HEK293 (cell line): Measurements from ENCODE around the gene PRRT2.

Source experiments
- CTCF ChIA-PET: fragments of 350-600 bp; formaldehyde crosslinking; extraction: SDS; loops from one replicate; lab custom pipeline; 2021; ENCODE audit warnings: antibody characterized with exemption; lab: Yijun Ruan, JAX
- POLR2A ChIA-PET: fragments of 300-600 bp; formaldehyde crosslinking; extraction: SDS; loops from one replicate; lab custom pipeline; 2020; ENCODE audit warnings: antibody characterized with exemption, inconsistent platforms; lab: Yijun Ruan, JAX
- H3K27ac ChIP-seq: fragments of 200-500 bp; sonication (Bioruptor generic); 2 replicates; pipeline ENCODE4 v1.5.1; 2014; ENCODE audit warnings: low read depth, low read length, control low read depth, inconsistent platforms; ENCODE audit errors: extremely low read depth
- H3K36me3 ChIP-seq, 2 experiments: fragments of 200-500 bp in 1 of 2; sonication (Bioruptor generic) in 1 of 2; 1 replicate in 1 of 2; 2 replicates in 1 of 2; pipeline ENCODE4 v1.5.1; 2014 to 2017; ENCODE audit warnings: inconsistent platforms in 2 of 2, low read length in 2 of 2; ENCODE audit not compliant: control insufficient read depth in 2 of 2, insufficient read depth in 1 of 2
- H3K4me1 ChIP-seq: fragments of 200-500 bp; sonication (Bioruptor generic); 2 replicates; pipeline ENCODE4 v1.5.1; 2014; ENCODE audit warnings: mild to moderate bottlenecking, low read length, inconsistent platforms; ENCODE audit not compliant: control insufficient read depth, insufficient read depth
- H3K4me3 ChIP-seq: 2 replicates; pipeline ENCODE4 v1.5.1; 2011; ENCODE audit warnings: low read depth, mild to moderate bottlenecking, control low read depth, low read length, moderate library complexity
- H3K9me3 ChIP-seq: fragments of 200-500 bp; sonication (Bioruptor generic); 2 replicates; pipeline ENCODE4 v1.5.1; 2014; ENCODE audit warnings: low read depth, low read length, inconsistent platforms; ENCODE audit not compliant: control insufficient read depth, insufficient read depth
- KLF8 ChIP-seq: fragments of 450-650 bp; formaldehyde crosslinking; IDR thresholded peaks from 2 replicates; pipeline ENCODE4 v1.5.1; 2016; ENCODE audit warnings: missing biosample characterization, missing genetic modification characterization
- PRDM2 ChIP-seq: fragments of 450-650 bp; formaldehyde crosslinking; IDR thresholded peaks from 2 replicates; pipeline ENCODE4 v1.5.1; 2016; ENCODE audit warnings: missing biosample characterization, missing genetic modification characterization, borderline replicate concordance
- ZBTB20 ChIP-seq: fragments of 450-650 bp; formaldehyde crosslinking; IDR thresholded peaks from 2 replicates; pipeline ENCODE4 v1.5.1; 2016; ENCODE audit warnings: missing biosample characterization, missing genetic modification characterization
- ZFHX2 ChIP-seq: fragments of 450-650 bp; formaldehyde crosslinking; conservative IDR thresholded peaks from 2 replicates; pipeline ENCODE4 v1.5.1; 2016; ENCODE audit warnings: missing biosample characterization, missing genetic modification characterization
- ZFP37 ChIP-seq: fragments of 450-650 bp; formaldehyde crosslinking; IDR thresholded peaks from 2 replicates; pipeline ENCODE4 v1.5.1; 2016; ENCODE audit warnings: missing biosample characterization, missing genetic modification characterization
- ZIC2 ChIP-seq: fragments of 450-650 bp; formaldehyde crosslinking; IDR thresholded peaks from 2 replicates; pipeline ENCODE4 v1.5.1; 2016; ENCODE audit warnings: missing biosample characterization, missing genetic modification characterization
- ZNF362 ChIP-seq: fragments of 450-650 bp; formaldehyde crosslinking; IDR thresholded peaks from 2 replicates; pipeline ENCODE4 v1.5.1; 2016; ENCODE audit warnings: missing biosample characterization, missing genetic modification characterization
- ZNF664 ChIP-seq: fragments of 450-650 bp; formaldehyde crosslinking; IDR thresholded peaks from 2 replicates; pipeline ENCODE4 v1.5.1; 2016; ENCODE audit warnings: missing biosample characterization, missing genetic modification characterization
- ZNF776 ChIP-seq: fragments of 450-650 bp; formaldehyde crosslinking; IDR thresholded peaks from 2 replicates; pipeline ENCODE4 v1.5.0; 2017; ENCODE audit warnings: missing biosample characterization, missing genetic modification characterization, borderline replicate concordance
- ZSCAN30 ChIP-seq: fragments of 450-650 bp; IDR thresholded peaks from 2 replicates; pipeline ENCODE4 v1.5.1; 2018; ENCODE audit warnings: missing biosample characterization, mild to moderate bottlenecking, missing genetic modification characterization, moderate library complexity

The PRRT2 gene

GRCh38 chr16:29857133-29857760 is 45.3 kb downstream of the PRRT2 start:
- POLR2A ChIA-PET, result interaction anchor here (0.6 to 1.2 kb wide), 3 partner anchors 35 to 57 kb away, joined by 4 to 5 read pairs (median 5); partner anchors contain the start of gene PRRT2
- H3K36me3 ChIP-seq, result peaks cover 4 to 37% of the 10 kb centered on the region in 2 experiments; a peak in 2 of 3 replicates
- CTCF ChIA-PET, result interaction anchor here (0.8 to 6.4 kb wide), 4 partner anchors 8 to 1127 kb away, joined by 3 to 58 read pairs (median 5); no protein-coding TSS in a partner anchor
- no peak overlapping the region for H3K27ac ChIP-seq
- H3K4me1 ChIP-seq, result no peaks in the 10 kb centered on the region
- no peaks in the 10 kb centered on the region for H3K9me3 ChIP-seq
- H3K4me3 ChIP-seq, result no peak overlapping the region
- TF ChIP-seq KLF8 (tag by site-specific recombination), result no peak
- no peak for TF ChIP-seq PRDM2 (tag by site-specific recombination)
- 0 out of 2 replicates have a peak, but pooled peaks have one; percentile 42 for TF ChIP-seq ZNF362 (tag by site-specific recombination)
- no peak for TF ChIP-seq ZFP37 (tag by site-specific recombination)
- TF ChIP-seq ZNF776 (tag by site-specific recombination), result no peak

- H3K9me3 ChIP-seq, result no peaks in the 10 kb centered on the region
- ChIA-PET CTCF (interaction anchor here (6.4 kb wide), 1 partner anchor 9 kb away, joined by 58 read pairs; no protein-coding TSS in a partner anchor), POLR2A (interaction anchor here (0.7 kb wide), 2 partner anchors 21 to 46 kb away, joined by 3 to 5 read pairs; partner anchors contain the start of gene PRRT2)
- H3K4me3 ChIP-seq, result no peak overlapping the region
- no peak overlapping the region for H3K27ac ChIP-seq
- H3K36me3 ChIP-seq, result peaks cover 4 to 37% of the 10 kb centered on the region in 2 experiments; a peak in 2 of 3 replicates
- no peaks in the 10 kb centered on the region for H3K4me1 ChIP-seq
- TF ChIP-seq ZBTB20, result no peak
- peak; percentile 91 for TF ChIP-seq ZNF664 (tag by site-specific recombination)
- peak; percentile 47 for TF ChIP-seq ZFHX2 (tag by site-specific recombination)
These were observed 46.3 kb downstream of the PRRT2 start for GRCh38 chr16:29858149-29858849.

- Histone ChIP-seq H3K9me3 (no peaks in the 10 kb centered on the region), H3K4me1 (no peaks in the 10 kb centered on the region), H3K4me3 (no peak overlapping the region), H3K36me3 (peaks cover 4 to 37% of the 10 kb centered on the region in 2 experiments; a peak in 2 of 3 replicates), H3K27ac (no peak overlapping the region)
- ChIA-PET CTCF (interaction anchor here (6.4 kb wide), 1 partner anchor 10 kb away, joined by 58 read pairs; no protein-coding TSS in a partner anchor), POLR2A (interaction anchor here (1.0 kb wide), 1 partner anchor 67 kb away, joined by 3 read pairs; the partner anchor contains the start of gene KCTD13)
- TF ChIP-seq ZIC2 (tag by site-specific recombination), result peak; percentile 16
- no peak for TF ChIP-seq ZSCAN30 (tag by site-specific recombination)
These were observed 47.0 kb downstream of the PRRT2 start for GRCh38 chr16:29858974-29859373.
